Ramos (cell line): ENCODE results near the gene XPR1.
"Not testable (repeated sequence)": the region's sequence is repeated elsewhere in the genome, so short reads cannot be mapped to it uniquely, and the experiment has no call there.

Source experiments
- in situ Hi-C: fragments of 300-500 bp; cut with MboI; formaldehyde crosslinking; loops from one replicate; pipeline ENCODE4 v1.14.3; 2022; ENCODE audit warnings: low sequenced_read_pairs; ENCODE audit not compliant: unreplicated experiment

XPR1 gene

DNA sequence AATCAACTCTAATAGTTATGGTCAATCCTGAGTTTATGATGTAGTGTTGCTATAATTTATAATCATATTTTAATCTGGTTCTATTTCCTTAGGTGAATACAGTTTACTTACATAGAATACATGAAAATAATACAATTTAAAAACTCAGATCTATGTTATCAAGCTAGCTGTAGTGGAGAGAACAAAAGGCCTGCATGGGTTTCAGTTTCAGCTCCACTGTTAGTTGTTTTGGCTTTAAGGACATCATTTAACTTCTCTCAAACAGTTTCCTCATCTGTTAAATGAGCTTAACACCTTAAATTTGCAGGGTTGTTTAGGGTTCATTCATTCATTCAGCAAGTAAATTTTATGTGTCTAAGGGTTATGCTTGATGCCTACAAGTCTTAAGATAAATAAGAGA, 182.4 kb downstream of the XPR1 start:
- in situ Hi-C loops: no loop called here

DNA sequence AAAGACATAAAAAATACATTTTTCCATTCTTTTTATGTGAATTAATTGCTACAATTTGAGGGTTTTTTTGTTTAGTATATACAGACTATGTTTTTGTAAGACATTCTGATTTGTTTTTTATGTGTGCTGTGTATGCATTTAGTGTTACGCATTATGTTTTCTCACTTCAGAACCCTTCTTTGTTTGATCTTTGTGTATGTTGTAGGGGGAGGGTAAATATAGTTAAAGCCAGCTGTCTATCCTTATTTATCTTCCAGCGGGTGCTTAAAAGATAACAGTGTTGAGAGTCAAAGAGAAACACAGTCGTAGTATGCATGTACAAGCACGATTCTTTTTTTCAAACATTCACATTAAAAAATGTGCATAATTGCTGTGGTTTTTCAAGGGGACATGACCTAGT, 183.4 kb downstream of the XPR1 start:
- in situ Hi-C loops: no loop called here

DNA sequence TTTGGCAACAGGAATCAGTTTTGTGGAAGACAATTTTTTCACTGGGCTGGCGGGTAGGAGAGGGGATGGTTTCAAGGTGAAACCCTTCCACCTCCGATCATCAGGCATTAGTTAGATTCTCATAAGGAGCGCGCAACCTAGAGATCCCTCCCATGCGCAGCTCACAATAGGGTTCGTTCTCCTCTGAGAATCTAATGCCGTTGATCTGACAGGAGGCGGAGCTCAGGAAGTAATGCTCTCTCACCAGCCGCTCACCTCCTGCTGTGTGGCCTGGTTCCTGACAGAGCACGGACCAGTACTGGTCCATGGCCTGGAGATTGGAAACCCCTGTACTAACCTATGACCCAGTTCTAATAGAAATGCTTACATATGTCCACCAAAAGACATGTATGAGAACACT, 184.3 kb downstream of the XPR1 start:
- in situ Hi-C loops: no loop called here

DNA sequence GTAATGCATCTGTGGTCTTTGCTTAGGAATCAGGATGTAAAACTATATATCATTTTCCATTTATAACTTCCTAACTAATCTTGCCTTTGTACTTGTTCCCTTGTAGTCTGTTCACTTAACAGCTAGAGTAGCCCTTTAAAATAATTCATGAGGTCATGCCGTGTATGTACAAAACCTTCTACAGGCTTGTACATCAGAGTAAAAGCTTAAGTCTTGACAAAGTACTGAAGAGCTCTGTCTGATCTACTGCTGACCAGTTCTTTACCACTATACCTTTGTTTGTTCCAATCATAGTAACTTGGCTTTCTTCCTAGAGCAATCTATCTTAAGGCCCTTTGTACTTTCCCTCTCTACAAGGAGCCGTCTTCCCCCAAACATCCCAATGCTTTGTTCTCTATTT, 190.1 kb downstream of the XPR1 start:
- in situ Hi-C loops: no loop called here

DNA sequence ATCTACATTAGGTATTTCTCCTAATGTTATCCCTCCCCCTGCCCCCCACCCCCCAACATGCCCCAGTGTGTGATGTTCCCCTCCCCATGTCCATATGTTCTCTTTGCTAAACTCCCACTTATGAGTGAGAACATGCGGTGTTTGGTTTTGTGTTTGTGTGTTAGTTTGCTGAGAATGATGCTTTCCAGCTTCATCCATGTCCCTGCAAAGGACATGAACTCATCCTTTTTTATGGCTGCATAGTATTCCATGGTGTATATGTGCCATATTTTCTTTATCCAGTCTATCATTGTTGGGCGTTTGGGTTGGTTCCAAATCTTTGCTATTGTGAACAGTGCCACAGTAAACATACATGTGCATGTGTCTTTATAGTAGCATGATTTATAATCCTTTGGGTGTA, 199.7 kb downstream of the XPR1 start:
- in situ Hi-C loops: not testable (repeated sequence)

DNA sequence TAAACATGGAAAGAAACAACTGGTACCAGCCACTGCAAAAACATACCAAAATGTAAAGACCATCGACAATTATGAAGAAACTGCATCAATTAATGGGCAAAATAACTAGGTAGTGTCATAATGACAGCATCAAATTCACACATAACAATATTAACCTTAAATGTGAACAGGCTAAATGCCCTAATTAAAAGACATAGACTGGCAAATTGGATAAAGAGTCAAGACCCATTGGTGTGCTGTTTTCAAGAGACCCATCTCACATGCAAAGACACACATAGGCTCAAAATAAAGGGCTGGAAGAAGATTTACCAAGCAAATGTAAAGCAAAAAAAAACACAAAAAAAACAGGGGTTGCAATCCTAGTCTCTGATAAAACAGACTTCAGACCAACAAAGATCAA, 201.4 kb downstream of the XPR1 start:
- in situ Hi-C loops: not testable (repeated sequence)

DNA sequence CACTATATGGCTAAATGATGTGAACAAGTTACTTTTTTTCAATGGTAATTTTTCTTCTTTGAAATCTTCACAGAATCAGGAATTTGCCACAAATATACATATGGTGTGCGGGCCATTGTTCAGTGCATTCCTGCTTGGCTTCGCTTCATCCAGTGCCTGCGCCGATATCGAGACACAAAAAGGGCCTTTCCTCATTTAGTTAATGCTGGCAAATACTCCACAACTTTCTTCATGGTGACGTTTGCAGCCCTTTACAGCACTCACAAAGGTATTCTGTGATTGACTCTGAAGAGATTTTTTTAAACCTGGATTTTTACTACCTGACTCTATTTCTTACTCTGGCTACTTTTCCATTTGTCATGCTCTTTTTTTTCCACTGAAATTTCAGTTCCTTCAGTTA, 204.6 kb downstream of the XPR1 start:
- in situ Hi-C loops: no loop called here

DNA sequence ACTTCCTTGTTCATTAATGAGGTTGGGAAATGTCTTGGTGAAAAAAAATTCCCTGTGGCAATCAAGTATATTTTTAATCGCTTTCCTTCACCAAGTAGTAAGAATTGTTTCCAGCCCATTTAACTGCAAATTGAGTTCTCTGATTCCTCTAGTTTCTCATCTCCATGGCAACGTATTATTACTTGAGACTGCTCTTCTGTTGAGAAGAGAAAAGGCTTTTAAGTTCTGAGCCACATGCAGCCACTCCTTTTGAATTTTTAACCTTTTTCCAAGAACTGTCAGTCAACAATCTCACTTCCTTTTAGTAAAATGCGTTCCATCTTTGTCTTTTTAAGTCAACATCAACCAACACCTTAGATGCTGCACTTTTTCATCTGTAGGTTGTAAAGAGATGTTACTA, 205.2 kb downstream of the XPR1 start:
- in situ Hi-C loops: no loop called here

DNA sequence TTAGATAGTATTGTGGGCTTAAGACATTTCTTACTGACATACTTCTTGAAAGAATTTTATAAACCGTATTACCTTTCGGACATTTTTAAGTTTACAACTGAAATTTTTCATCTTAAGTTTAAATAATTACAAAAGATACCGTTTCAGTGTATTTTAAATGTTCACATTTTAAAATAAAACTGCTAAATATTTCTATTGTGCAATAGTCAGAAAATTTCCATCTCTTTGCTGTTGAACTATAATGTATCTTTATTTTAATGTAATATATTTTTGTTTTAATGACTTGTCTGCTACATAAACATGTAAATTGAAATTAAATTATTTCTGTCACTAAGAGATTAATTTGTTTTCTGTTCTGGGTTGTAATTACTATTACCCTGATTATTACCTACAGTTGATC, 206.7 kb downstream of the XPR1 start:
- in situ Hi-C loops: no loop called here

DNA sequence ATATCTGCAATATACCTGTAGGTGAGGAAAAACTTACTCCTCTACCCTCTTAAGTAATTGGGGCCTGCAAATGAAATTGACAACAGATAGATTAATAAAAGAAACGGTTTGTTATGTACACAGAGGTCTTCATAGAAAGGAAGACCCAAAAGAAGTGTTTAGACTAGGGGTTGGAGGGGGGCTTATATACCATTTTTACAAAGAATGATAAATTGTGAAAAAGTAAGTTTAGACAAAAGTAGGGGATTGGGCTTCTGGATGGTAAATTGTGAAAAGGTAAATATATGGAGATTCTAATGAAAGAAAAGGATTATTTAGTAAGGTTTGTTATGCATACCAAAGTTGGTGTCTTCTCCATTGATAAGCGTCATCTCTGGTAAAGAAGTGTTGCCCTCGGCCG, 207.7 kb downstream of the XPR1 start:
- in situ Hi-C loops: no loop called here

DNA sequence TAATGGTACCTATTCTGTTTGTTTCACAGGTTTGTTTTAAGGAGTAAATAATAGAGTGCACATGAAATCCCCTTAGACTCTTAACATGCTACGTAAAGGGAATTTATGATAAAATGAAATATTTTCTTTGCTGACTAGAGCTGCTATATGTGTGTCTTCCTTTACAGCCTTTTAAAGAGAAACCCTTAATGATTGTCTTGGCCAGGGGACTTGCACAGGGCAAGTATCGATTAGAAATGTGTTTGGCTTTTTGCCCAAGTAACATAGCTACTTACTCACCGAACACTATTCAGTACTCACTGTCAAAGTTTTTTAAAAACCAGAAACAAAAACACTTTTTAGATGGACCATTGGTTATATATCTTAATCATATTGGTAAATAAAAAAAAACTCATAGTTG, 209.6 kb downstream of the XPR1 start:
- in situ Hi-C loops: no loop called here

DNA sequence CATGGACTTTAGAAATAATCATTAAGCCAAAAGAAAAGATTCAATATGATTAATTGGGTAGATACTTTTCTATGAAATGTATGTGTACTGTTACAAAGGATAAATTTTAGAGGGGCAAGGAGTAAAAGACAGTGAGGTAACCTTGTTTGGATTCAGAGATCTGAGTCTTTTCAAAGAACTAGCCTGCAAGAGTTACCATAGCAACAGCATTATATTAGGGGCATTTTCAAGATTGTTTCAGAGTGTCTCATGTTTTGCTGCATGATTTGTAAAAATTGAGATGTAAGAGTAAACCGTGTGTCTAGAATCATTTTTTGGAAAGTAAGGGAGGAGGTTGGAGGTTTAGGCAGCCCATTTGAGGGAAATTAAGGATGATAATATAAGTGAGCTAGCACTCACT, 210.2 kb downstream of the XPR1 start:
- in situ Hi-C loops: no loop called here

DNA sequence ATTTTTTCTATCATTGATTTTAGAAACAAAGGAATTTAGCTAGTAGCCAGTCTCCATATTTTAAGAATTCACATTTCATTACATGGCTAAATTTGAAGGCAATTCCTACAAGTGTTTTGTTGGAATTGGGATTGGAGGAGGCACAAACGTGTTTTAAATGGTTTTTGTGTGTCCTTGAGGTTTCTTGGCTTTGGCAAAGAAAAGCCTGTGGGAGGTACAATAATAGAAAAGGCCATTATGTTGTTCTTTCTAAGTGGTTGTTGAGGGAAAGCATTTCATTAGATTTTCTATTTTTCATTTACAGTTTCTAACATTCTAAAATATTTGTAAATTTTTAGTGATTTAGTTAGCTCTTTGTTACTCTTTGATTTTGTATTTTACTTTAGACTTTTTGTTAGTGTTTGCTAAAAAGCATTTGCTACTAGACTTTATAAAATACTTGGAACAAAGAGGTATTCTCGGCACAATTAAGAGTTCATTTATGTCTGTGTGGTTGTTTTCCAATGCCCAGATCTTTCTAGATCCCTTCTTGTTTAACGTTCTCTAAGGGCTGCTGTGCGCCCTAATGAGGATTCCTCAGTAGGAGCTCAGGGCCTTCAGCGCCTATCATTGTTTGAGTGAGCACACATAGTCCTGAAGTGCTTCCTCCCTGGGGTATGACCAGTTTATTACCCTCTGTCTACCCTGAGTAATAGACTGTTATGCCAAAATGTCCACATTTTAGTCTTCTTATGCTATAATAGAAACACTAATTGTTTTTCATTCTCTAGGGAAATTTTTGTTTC, 210.9 kb downstream of the XPR1 start:
- in situ Hi-C loops: no loop called here

DNA sequence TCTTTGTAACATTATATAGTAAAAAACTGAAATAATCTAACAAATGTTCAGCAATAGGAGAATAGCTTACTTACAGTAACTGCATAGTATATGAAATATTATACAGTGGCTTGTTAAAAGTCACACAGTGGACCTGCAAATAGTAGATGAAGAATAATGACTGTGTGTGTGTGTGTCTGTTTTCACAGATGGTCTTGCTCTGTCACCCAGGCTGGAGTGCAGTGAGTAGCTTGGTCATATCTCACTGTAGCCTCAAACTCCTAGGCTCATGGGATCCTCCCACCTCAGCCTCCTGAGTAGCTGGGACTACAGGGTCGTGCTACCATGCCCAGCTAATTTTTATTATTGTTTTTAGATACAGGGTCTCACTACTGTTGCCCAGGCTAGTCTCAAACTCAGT, 213.5 kb downstream of the XPR1 start:
- in situ Hi-C loops: no loop called here

DNA sequence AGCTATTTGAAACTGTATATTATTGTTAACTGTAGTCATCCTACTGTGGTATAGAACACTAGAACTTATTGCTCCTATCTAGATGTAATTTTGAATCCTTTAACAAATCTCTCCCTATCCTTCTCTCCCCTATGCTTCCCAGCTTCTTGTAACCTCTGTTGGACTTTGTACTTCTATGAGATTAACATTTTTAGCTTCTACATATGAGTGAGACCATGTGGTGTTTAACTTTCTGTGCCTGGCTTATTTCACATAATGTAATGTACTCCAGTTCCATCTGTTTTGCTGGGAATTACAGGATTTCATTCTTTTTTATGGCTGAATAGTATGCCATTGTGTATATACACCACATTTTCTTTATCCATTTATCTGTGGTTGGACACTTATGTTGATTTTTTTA, 216.4 kb downstream of the XPR1 start:
- in situ Hi-C loops: no loop called here

DNA sequence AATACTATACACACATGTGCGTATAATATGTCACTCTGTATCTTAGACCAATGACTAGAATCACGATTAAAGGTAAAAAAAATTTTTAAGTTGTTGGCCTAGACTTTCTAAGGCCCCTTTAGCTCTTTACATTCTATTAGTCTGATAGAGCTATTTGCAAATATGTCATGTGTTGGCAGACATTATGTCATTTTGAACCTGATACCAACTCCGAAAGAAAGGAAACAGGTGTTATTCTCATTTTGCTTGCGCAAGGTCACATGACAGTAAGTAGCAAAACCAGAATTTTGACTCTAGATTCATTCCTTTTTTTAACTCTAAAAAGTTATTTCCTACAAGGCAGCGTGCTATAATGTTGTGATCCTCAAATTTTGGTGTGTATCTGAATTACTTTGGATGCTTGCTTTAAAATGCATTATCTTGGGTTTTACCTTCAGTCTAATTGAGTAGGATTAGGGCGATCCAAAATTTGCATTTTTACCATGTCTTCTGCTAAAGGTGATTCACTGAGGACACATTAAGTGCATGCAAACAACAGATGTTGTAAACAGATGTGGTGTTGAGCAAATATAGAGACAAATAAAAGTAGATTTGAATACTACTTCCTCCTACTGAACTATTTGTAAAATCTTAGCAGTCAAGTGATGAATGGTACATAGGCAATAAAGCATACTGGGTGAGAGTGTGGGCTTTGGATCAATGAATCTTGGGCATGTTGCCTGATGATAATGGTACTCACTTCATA, 217.4 kb downstream of the XPR1 start:
- in situ Hi-C loops: no loop called here

DNA sequence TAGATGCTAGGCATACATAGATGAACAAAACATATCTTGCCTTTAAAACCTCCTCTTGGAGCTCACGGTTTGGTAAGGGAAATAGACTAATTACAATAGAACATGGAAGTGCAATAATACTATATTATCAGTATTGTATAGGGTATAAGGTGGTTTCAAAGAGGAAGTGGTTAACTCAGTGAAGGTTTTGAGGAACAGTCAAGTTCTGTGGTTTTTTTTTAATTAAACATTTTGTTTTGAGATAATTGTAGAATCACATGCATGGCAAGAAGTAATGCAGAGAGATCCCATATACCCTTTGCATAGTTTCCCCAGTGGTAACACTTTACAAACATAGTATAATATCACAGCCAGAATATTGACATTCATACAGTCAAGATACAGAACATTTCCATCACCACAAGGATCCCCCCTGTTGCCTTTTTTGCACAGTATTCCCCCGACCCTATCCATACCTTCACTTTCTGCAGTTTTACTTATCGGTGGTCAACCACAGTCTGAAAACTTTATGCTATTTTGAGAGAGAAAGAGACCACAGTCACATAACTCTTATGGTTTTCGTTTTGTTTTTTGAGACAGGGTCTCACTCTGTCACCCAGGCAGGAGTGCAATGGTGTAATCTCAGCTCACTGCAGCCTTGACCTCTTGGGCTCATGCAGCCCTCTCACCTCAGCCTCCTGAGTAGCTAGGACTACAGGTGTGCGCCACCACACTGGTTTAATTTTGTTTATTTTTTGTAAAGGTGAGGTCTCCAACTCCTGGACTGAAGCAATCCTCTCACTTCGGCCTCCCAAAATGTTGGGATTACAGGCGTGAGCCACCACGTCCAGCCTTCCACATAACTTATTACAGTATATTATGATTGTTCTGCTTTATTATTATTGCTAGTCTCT, 220.4 kb downstream of the XPR1 start:
- in situ Hi-C loops: loop anchor here (10.0 kb wide), 1 partner anchor 317 kb away; no protein-coding TSS in a partner anchor

DNA sequence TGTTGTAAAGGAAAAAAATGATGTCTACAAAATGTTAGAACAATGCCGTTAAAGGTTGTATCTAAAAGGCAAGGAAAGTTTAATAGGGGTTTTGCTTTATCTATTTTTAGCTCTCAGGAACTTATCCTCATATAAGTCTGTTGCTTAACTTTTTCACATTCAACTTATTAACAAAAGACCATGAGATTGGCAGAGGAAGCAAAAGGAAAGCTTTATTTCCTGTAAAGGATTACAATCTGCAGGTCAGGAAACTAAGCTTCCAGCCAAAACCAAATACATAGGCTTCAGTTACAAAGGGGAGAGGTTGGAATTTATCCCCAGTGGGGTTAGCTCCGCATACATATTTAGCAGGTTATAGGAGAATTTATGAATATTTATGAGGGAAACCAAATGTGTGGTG, 222.2 kb downstream of the XPR1 start:
- in situ Hi-C loops: loop anchor here (10.0 kb wide), 1 partner anchor 319 kb away; no protein-coding TSS in a partner anchor

DNA sequence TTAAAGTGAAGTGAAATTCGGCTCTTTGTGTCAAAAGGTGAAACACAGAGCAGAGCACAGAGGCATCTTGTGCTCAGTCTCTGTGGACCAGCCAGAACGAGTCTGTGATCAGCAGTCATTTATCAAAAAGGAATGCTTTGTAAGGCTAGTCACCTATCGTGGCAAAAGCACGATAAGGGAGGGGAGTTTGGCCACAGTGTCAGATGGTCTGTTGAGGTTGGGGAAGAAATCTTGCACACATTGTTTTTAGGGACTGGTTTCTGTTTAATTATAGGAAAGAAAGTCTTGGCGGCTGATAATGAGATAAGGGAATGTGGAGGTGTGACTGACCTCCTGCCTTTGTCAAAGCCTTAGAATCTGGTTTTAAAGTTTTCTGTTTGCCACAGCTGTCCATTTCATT, 222.6 kb downstream of the XPR1 start:
- in situ Hi-C loops: loop anchor here (10.0 kb wide), 1 partner anchor 320 kb away; no protein-coding TSS in a partner anchor

DNA sequence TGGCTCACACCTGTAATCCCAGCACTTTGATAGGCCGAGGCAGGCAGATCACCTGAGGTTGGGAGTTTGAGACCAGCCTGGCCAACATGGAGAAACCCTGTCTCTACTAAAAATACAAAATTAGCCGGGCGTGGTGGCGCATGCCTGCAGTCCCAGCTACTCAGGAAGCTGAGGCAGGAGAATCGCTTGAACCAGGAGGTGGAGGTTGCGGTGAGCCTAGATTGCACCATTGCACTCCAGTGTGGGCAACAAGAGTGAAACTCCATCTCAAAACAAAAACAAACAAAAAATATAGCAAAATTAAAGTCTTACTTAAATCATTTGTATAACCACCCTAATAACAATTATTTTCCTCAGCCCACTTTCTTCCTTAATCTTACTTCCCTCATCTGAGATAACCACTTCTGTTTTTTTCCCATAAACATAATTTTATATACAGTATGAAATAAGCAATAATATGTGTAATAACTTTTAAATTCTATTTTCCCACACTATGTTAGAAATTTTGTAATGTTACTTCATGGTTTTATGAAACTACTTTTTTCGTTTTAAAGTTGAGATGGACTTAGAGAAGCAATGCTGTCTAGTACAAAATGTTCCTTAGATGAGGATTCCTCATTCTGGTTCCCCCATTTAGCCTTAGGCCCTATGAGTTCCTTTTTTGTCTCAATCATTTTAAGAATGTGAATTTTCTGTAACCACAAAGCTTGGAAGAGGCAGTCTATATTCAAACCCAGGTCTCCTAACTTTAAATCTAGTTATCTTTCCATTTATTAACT, 226.3 kb downstream of the XPR1 start:
- in situ Hi-C loops: loop anchor here (10.0 kb wide), 1 partner anchor 323 kb away; no protein-coding TSS in a partner anchor
